DOHH2 (cell line): Measurements from ENCODE around the gene CAPN14.

Source experiments
- H3F3A ChIP-seq: fragments of 200-600 bp; sonication (generic), shearing (Covaris generic); 2 replicates; pipeline ENCODE4 v1.6.0; 2016; ENCODE audit warnings: antibody characterized with exemption, mild to moderate bottlenecking; ENCODE audit not compliant: control insufficient read depth, insufficient read depth
- H3K27ac ChIP-seq: fragments of 200-600 bp; sonication (generic); 2 replicates; pipeline ENCODE4 v1.5.1; 2014; ENCODE audit warnings: low read depth, mild to moderate bottlenecking, low read length, moderate library complexity
- H3K27me3 ChIP-seq: fragments of 200-600 bp; sonication (generic); 2 replicates; pipeline ENCODE4 v1.6.1; 2014; ENCODE audit warnings: mild to moderate bottlenecking, low read length, mixed read lengths; ENCODE audit not compliant: control insufficient read depth
- H3K36me3 ChIP-seq: fragments of 200-600 bp; sonication (generic); 2 replicates; pipeline ENCODE4 v1.6.1; 2014; ENCODE audit warnings: mild to moderate bottlenecking, low read length, moderate library complexity, mixed read lengths; ENCODE audit not compliant: control insufficient read depth
- H3K4me1 ChIP-seq: fragments of 200-600 bp; sonication (generic); 2 replicates; pipeline ENCODE4 v1.6.1; 2014; ENCODE audit warnings: mild to moderate bottlenecking, low read length, mixed read lengths; ENCODE audit not compliant: control insufficient read depth
- H3K4me2 ChIP-seq: fragments of 200-600 bp; sonication (generic); 2 replicates; pipeline ENCODE4 v1.6.0; 2014; ENCODE audit warnings: mild to moderate bottlenecking, low read length, moderate library complexity
- H3K4me3 ChIP-seq: fragments of 200-600 bp; sonication (generic); 2 replicates; pipeline ENCODE4 v1.5.1; 2014; ENCODE audit warnings: mild to moderate bottlenecking, low read length, mixed read lengths
- H3K79me2 ChIP-seq: fragments of 200-600 bp; sonication (generic); 2 replicates; pipeline ENCODE4 v1.6.1; 2014; ENCODE audit warnings: mild to moderate bottlenecking, low read length, mixed read lengths; ENCODE audit not compliant: control insufficient read depth
- H3K9me2 ChIP-seq: fragments of 200-600 bp; sonication (generic); replicated peaks from 2 replicates; pipeline ENCODE4 v1.6.1; 2014; ENCODE audit warnings: mild to moderate bottlenecking, low read length, mixed read lengths; ENCODE audit not compliant: control insufficient read depth
- H3K9me3 ChIP-seq: fragments of 200-600 bp; sonication (generic); 2 replicates; pipeline ENCODE4 v1.6.1; 2014; ENCODE audit warnings: antibody characterized with exemption, low read length, mixed read lengths; ENCODE audit not compliant: control insufficient read depth, insufficient read depth
- H4K20me1 ChIP-seq: fragments of 200-600 bp; sonication (generic); 2 replicates; pipeline ENCODE4 v1.6.0; 2014; ENCODE audit warnings: low read depth, mild to moderate bottlenecking, antibody characterized with exemption, low read length, moderate library complexity; ENCODE audit not compliant: control insufficient read depth, insufficient read depth
- EZH2phosphoT487 ChIP-seq: fragments of 200-600 bp; sonication (generic); IDR thresholded peaks from 2 replicates; pipeline ENCODE4 v1.6.1; 2017; ENCODE audit warnings: borderline replicate concordance, mild to moderate bottlenecking, antibody characterized with exemption, low read length, moderate library complexity, mixed read lengths
- TF ChIP-seq, protein P1 (sequence below): fragments of 200-600 bp; sonication (generic); IDR thresholded peaks from one replicate; pipeline ENCODE4 v1.5.1; 2014; ENCODE audit warnings: antibody characterized with exemption, mild to moderate bottlenecking, low read depth, low read length; ENCODE audit not compliant: poor library complexity, severe bottlenecking

Gene CAPN14

DNA sequence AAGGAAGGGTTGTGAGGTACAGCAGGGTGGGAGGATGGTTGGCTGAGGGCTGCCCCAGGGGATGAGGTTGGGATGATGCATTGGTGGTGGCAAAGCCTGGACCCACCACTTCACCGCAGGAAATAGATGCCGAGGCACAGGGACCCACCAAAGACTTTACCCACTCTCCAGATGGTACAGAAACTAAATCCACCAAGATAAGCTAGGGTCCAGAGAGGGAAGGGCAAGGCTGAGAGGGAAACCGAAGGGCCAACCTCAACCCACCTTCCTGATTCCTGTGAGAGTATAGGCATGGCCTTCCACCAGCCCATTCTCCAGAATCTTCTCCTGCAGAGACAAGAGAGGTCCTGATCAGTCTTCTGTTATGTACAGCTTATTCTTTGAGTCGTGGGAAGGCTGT, 18.1 kb downstream of the CAPN14 start:
- H3K27me3 ChIP-seq, result no peaks in the 10 kb centered on the region; the same call in 1 of the 2 replicates
- no peaks in the 10 kb centered on the region for H3K9me3 ChIP-seq
- H3K4me2 ChIP-seq, result no peak overlapping the region
- no peaks in the 10 kb centered on the region for H3K9me2 ChIP-seq
- H3K27ac ChIP-seq, result no peak overlapping the region
- no peaks in the 10 kb centered on the region for H3K36me3 ChIP-seq
- no peaks in the 10 kb centered on the region for H3K79me2 ChIP-seq
- TF ChIP-seq, protein P1, sequence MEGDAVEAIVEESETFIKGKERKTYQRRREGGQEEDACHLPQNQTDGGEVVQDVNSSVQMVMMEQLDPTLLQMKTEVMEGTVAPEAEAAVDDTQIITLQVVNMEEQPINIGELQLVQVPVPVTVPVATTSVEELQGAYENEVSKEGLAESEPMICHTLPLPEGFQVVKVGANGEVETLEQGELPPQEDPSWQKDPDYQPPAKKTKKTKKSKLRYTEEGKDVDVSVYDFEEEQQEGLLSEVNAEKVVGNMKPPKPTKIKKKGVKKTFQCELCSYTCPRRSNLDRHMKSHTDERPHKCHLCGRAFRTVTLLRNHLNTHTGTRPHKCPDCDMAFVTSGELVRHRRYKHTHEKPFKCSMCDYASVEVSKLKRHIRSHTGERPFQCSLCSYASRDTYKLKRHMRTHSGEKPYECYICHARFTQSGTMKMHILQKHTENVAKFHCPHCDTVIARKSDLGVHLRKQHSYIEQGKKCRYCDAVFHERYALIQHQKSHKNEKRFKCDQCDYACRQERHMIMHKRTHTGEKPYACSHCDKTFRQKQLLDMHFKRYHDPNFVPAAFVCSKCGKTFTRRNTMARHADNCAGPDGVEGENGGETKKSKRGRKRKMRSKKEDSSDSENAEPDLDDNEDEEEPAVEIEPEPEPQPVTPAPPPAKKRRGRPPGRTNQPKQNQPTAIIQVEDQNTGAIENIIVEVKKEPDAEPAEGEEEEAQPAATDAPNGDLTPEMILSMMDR, result no peak
- no peak for TF ChIP-seq EZH2phosphoT487
- H3K4me3 ChIP-seq, result no peak overlapping the region
- no peaks in the 10 kb centered on the region for H3K4me1 ChIP-seq
- no peaks in the 10 kb centered on the region for H4K20me1 ChIP-seq
- H3F3A ChIP-seq, result no peaks in the 10 kb centered on the region

DNA sequence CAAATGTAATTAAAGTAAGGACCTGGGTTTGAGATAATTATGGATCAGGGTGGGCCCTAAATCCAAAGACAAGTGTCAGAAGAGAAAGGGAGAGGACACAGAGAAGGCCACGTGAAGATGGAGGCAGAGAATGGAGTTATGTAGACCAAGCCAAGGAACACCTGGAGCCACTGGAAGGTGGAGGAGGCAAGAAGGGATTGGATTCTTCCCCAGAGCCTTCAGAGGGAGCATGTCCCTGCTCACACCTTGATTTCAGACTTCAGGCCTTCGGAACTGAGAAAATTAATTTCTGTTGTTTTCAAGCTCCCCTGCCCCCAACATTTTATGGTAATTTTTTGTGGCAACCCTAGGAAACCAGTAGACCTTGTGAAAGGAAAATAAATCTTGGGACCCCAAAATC, 19.6 kb downstream of the CAPN14 start:
- H3F3A ChIP-seq, result no peaks in the 10 kb centered on the region
- H3K9me2 ChIP-seq, result no peaks in the 10 kb centered on the region
- no peaks in the 10 kb centered on the region for H3K27me3 ChIP-seq
- H3K79me2 ChIP-seq, result no peaks in the 10 kb centered on the region
- H3K27ac ChIP-seq, result no peak overlapping the region
- TF ChIP-seq, protein P1, result no peak
- no peak for TF ChIP-seq EZH2phosphoT487
- H3K4me1 ChIP-seq, result no peaks in the 10 kb centered on the region
- H4K20me1 ChIP-seq, result no peaks in the 10 kb centered on the region
- H3K4me2 ChIP-seq, result no peak overlapping the region
- no peaks in the 10 kb centered on the region for H3K36me3 ChIP-seq
- no peaks in the 10 kb centered on the region for H3K9me3 ChIP-seq
- H3K4me3 ChIP-seq, result no peak overlapping the region

DNA sequence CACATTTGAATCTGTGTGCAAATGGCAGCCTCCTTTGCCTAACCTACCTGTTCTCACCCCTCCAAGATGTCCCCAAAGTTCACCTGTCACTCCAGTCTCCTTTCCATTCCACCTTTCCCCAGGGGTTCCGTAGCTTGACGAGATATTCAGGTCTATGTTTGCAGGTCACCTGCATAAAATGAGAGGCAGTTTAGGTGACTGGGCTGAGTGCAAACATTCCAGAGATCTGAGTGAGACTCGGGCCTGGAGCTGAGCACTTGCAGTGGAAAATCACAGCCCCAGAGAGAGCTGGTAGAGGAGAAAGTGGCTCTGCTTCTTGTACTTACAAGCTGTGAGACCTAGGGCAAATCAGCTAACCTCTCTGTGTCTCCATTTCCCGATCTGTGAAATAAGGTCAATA, 20.1 kb downstream of the CAPN14 start:
- no peak overlapping the region for H3K4me2 ChIP-seq
- H4K20me1 ChIP-seq, result no peaks in the 10 kb centered on the region
- H3K79me2 ChIP-seq, result no peaks in the 10 kb centered on the region
- TF ChIP-seq, protein P1, result no peak
- no peak for TF ChIP-seq EZH2phosphoT487
- H3F3A ChIP-seq, result no peaks in the 10 kb centered on the region
- no peaks in the 10 kb centered on the region for H3K9me3 ChIP-seq
- H3K4me1 ChIP-seq, result no peaks in the 10 kb centered on the region
- H3K36me3 ChIP-seq, result no peaks in the 10 kb centered on the region
- no peaks in the 10 kb centered on the region for H3K27me3 ChIP-seq
- no peaks in the 10 kb centered on the region for H3K9me2 ChIP-seq
- no peak overlapping the region for H3K27ac ChIP-seq
- no peak overlapping the region for H3K4me3 ChIP-seq

DNA sequence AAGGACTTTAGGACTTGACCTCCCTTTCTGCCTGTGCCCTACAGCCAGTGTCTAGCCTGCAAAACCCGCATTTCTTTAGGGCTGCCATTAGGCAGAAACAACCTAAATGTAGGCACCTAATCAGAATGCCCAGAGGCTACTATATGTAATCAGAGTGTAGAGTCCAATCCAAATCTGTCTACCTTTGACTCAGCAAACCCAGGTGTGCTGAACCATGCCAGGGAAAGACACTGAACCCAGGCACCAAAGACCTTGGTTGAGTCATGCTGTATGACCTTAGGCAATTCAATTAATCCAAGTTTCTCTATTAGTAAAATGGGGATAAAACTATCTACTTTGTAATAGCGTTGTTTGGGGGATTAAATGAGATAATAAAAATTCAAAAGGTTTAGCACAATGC, 20.7 kb downstream of the CAPN14 start:
- Histone ChIP-seq H3K36me3 (no peaks in the 10 kb centered on the region), H3K4me3 (no peak overlapping the region), H4K20me1 (no peaks in the 10 kb centered on the region), H3K79me2 (no peaks in the 10 kb centered on the region), H3K9me3 (no peaks in the 10 kb centered on the region), H3K4me1 (no peaks in the 10 kb centered on the region), H3K27me3 (no peaks in the 10 kb centered on the region), H3K4me2 (no peak overlapping the region), H3F3A (no peaks in the 10 kb centered on the region), H3K9me2 (no peaks in the 10 kb centered on the region), H3K27ac (no peak overlapping the region)
- TF ChIP-seq, protein P1, result no peak
- TF ChIP-seq EZH2phosphoT487, result no peak
